ENCODE measurements around the gene NPL.

DNA sequence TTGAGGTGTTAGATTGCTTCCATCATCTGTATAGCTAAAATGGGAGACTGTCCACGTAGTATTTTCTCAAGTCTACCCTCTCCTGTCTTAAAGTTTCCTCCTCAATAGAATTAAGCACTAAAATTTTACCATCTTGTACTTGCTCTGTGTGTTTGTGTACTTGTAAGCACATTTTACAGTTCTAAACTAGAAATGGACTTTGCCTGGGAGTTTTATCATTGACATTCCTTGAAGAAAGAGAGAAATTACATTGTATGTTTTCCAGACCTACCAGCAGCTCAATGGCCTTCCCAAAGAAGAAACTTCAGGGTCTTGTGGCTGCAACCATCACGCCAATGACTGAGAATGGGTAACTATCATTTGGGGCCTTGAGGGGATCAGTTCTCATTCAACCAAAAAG, 4.5 kb downstream of the NPL start:
- TF ChIP-seq CTCF (IDR thresholded peaks at IDR 0.05) (no peak), EZH2phosphoT487 (IDR thresholded peaks at IDR 0.05) (no peak)

Data from neural progenitor cell (in vitro differentiated cells).